NCI-H345 (cell line): Measurements from ENCODE around the gene TTC33.

Experiments
- DNase-seq: peaks from one replicate; lab custom pipeline; 2025; lab: John Stamatoyannopoulos, UW

The TTC33 gene

DNA sequence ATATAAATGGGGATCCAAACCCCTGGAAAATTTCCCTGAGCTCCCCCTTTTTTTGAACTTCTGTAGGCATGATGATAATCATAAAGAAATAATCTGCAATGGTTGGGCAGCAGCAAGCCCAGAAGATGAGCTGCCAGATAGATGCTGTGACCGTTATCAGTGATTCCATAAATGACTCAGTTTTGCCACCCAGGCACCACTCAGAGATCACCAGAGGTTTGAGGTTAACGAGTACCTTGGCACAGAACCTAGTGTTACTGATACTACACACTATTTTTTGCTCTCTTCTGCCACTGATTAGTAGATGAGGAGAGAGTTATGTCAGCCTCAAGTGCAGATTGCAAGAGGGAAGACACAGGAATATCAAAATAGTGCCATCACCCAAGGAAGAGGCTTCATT is 275.4 kb downstream of the TTC33 start:
- no peak for DNase-seq

DNA sequence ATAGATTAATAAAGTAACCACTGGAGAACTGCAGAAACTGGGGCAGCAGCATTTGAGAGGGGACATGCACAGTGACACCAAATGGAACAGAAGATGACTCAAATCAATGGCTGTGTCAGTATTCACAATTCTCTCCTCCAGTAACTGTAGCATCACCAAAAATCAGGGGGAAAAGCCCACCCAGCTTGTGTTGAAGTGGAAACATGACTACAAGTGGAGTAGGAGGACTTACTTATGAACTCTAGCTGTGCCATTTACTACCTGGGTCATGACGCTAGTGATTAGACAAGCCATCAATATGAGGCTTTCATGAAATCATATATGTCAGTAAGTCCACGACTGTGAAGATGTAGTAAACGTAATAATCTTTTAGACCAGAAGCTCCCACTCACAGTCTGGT is 275.8 kb downstream of the TTC33 start:
- DNase-seq: no peak

DNA sequence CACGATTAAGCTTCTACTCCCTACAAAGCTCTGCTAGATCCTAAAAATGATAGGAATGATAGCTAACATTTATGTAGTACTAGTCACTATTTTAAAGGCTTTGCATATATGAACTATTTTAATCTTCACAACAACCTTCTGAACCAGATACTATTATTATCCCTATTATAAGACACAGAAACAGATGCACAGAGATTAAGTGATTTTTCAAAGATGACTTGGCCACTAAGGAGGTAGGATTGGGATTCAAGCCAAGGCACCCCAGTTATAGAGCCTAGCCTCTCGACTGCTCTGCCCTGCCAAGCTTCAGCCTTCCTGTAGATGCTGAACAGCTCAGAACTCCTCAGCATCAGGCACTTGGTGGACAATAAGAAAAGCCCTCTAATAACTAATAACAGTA is 277.0 kb downstream of the TTC33 start:
- no peak for DNase-seq

DNA sequence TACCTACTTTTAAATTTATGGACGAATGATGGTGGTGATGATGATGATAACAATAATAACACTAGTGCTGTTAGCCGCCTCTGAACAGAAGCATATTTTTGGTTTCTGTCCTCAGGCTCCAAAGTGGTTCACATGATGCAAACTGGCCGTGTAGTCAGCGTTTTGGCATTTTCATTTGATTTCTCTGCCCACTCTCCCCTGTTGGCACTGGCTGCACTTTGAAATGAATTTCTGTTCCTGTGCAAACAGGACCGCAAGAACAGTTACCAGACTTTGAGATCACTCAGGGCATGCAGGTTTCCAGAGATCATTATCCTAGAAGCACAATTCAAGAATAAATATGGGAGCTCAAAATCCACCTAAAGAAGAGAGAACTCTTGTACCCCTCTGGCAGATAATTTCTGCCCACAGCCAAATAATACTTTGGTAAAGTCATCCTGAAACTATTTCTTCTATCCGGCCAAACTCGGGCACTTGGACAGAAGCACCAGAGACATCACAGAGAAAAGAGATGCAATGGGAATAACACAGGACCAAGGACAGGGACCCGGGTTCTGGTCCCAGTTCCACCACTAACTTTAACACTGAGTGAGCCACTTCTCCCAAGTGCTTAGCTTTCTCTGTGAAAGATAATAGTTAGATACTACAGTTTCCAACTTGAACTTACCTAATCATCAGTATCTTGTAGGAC is 277.8 kb downstream of the TTC33 start:
- DNase-seq: no peak

DNA sequence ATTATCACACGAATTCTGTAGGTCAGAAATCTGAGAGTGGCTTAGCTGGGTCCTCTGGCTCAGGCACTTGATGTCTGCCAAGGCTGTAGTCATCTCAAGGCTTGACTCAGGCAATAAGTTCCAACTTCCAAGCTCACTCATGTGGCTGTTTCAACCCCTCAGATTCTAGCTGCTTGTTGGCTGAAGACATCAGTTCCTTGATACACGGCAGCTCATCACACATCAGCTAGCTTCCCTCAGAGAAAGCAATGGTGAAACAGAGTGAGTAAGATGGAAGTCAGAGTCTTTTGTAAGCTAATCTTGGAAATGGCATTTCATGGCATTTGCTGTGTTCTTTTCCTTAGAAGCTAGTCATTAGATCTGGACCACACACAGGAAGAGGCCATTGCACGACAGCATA is 280.2 kb downstream of the TTC33 start:
- DNase-seq: no peak

DNA sequence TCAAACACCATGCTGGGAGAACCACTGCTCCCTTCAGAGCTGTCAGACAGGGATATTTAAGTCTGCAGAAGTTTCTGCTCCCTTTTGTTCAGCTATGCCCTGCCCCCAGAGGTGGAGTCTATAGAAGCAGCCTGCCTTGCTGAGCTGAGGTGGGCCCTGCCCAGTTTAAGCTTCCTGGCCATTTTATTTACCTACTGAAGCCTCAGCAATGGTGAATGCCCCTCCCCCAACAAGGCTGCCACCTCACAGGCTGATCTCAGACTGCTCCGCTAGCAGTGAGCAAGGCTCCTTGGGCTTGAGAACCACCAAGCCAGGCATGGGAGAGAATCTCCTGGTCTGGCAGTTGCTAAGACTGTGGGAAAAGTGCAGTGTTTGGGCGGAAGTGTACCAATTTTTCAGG is 281.5 kb downstream of the TTC33 start:
- no peak for DNase-seq

DNA sequence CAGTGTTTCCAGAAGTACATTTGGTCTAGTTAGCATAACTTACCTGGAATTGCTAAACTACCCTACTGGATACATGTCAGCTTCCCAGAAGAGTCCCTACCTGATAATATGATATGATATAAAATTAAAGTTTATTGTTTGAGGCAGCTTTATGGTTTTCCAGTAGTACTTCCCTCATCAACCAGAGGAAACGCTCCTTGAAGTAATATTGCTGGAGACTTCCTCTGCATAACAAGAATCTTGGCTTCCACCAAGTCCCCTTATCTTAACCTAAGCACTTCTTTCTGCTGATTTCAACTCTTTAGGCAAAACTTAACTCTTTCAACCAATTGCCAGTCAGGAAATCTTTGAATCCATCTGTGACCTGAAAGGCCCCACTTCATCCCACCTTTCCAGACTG is 290.3 kb downstream of the TTC33 start:
- DNase-seq: no peak

DNA sequence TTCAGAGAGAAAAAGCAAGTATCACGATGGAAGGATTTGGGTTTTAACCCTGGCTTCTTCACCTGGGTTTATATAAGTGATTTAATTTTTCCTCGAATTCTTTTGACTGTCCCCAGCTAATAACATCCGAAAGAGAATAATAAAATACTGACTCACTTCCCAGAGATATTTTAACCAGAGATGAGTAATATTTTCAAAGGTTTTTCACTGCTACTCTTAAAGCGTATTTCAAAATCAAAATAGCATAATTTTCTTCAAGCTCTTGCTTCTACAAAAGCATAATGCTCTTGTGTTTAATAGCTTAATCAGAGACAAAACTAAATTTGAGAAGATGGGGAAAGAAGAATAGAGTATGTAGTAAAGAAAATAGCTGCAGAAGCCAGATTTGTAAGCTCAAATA is 291.2 kb downstream of the TTC33 start:
- no peak for DNase-seq
